ENCODE measurements around the gene ADORA2A. TPM values are rescaled to one million over a fixed set of nuclear protein-coding genes. Genes with fewer than 3 reads are reported as not detected.
A peak's percentile ranks its signal among the peaks of the same experiment; 100 is the strongest.

ADORA2A gene
- total RNA-seq, 2 donors from 2014 or later, result 25.9 to 47.8 TPM

DNA sequence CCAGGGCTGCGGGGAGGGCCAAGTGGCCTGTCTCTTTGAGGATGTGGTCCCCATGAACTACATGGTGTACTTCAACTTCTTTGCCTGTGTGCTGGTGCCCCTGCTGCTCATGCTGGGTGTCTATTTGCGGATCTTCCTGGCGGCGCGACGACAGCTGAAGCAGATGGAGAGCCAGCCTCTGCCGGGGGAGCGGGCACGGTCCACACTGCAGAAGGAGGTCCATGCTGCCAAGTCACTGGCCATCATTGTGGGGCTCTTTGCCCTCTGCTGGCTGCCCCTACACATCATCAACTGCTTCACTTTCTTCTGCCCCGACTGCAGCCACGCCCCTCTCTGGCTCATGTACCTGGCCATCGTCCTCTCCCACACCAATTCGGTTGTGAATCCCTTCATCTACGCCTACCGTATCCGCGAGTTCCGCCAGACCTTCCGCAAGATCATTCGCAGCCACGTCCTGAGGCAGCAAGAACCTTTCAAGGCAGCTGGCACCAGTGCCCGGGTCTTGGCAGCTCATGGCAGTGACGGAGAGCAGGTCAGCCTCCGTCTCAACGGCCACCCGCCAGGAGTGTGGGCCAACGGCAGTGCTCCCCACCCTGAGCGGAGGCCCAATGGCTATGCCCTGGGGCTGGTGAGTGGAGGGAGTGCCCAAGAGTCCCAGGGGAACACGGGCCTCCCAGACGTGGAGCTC is 13.5 kb downstream of the ADORA2A start:
- no peak for ATAC-seq (replicated peaks)
- H3K36me3 Mint-ChIP-seq (ENCODE audit: low read depth), result peaks cover 78% of the 10 kb centered on the region
- H3K9me3 Mint-ChIP-seq, result no peaks in the 10 kb centered on the region
- H3K4me1 Mint-ChIP-seq, result peaks cover 21% of the 10 kb centered on the region
- no peaks in the 10 kb centered on the region for H3K27me3 Mint-ChIP-seq
- peak overlapping the region; percentile 7 for H3K27ac Mint-ChIP-seq
- H3K4me3 Mint-ChIP-seq, result no peak overlapping the region

DNA sequence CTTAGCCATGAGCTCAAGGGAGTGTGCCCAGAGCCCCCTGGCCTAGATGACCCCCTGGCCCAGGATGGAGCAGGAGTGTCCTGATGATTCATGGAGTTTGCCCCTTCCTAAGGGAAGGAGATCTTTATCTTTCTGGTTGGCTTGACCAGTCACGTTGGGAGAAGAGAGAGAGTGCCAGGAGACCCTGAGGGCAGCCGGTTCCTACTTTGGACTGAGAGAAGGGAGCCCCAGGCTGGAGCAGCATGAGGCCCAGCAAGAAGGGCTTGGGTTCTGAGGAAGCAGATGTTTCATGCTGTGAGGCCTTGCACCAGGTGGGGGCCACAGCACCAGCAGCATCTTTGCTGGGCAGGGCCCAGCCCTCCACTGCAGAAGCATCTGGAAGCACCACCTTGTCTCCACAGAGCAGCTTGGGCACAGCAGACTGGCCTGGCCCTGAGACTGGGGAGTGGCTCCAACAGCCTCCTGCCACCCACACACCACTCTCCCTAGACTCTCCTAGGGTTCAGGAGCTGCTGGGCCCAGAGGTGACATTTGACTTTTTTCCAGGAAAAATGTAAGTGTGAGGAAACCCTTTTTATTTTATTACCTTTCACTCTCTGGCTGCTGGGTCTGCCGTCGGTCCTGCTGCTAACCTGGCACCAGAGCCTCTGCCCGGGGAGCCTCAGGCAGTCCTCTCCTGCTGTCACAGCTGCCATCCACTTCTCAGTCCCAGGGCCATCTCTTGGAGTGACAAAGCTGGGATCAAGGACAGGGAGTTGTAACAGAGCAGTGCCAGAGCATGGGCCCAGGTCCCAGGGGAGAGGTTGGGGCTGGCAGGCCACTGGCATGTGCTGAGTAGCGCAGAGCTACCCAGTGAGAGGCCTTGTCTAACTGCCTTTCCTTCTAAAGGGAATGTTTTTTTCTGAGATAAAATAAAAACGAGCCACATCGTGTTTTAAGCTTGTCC is 14.3 kb downstream of the ADORA2A start:
- Mint-ChIP-seq H3K27me3 (no peaks in the 10 kb centered on the region), H3K9me3 (no peaks in the 10 kb centered on the region), H3K4me3 (no peak overlapping the region), H3K27ac (peak overlapping the region; percentile 7), H3K36me3 (ENCODE audit: low read depth) (peaks cover 72% of the 10 kb centered on the region), H3K4me1 (peaks cover 21% of the 10 kb centered on the region)
- ATAC-seq (replicated peaks), result no peak

DNA sequence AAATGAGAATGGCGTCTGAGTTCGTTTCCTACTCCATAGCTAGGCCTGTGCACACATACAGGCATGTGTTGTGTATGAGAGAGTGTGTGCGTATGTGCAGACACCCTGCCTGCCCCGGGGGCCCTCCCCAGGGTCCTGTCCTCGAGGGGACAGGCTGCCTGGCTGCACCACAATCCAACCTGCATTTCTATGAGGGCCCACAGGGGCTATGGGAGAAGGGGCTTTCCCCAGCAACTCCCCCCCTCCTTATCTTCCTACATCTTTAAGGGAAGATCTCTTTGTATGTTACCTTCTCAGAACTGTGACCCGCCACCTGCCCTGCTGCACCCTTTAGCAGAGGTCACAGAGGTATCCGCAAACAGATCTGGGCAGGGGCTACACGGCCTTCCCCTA is 14.9 kb downstream of the ADORA2A start:
- no peak overlapping the region for H3K4me3 Mint-ChIP-seq
- peaks cover 21% of the 10 kb centered on the region for H3K4me1 Mint-ChIP-seq
- H3K9me3 Mint-ChIP-seq, result no peaks in the 10 kb centered on the region
- ATAC-seq (replicated peaks), result no peak
- peak overlapping the region; percentile 2 for H3K27ac Mint-ChIP-seq
- H3K36me3 Mint-ChIP-seq (ENCODE audit: low read depth), result peaks cover 65% of the 10 kb centered on the region
- H3K27me3 Mint-ChIP-seq, result no peaks in the 10 kb centered on the region

DNA sequence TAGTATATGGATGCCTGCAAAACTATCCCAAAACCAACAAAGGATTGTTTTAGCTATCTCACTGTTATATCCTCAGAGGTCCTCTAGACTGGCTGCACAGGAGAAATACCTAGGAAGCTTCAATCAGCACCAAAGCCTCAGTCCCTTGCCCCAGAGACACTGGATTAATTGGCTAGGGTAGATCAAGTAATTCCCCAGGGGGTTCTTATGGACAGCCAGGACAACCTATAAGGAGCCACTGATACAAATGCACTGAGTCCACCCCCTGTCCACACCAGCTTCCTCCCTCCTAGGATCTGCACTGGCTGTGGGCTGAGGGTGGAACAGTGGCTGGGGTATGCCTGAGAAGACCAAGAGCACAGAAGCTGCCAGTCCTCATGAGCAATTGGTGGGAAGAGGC is 16.3 kb downstream of the ADORA2A start:
- Mint-ChIP-seq H3K4me3 (no peak overlapping the region), H3K36me3 (ENCODE audit: low read depth) (peaks cover 52% of the 10 kb centered on the region), H3K4me1 (peaks cover 16% of the 10 kb centered on the region), H3K27me3 (no peaks in the 10 kb centered on the region), H3K9me3 (no peaks in the 10 kb centered on the region), H3K27ac (peak overlapping the region; percentile 2)
- no peak for ATAC-seq (replicated peaks)

DNA sequence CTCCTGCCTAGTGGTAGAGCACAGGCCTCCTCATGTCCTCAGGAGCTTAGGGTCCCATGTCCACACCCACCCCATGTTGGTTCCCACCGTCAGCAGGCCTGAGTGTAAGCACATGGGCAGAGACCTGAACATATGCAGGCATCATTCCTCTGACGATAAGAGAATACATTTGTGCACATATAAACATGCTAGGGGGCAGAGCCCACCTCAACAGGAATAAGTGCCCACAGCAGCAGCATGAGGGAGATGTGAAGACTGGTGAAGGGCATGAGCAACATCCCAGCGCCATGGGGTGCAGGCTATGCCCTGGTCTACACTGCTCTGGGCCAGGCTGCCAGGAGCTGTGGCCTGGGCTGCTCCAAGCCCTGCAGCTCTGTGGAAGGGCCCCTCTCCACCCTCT is 16.9 kb downstream of the ADORA2A start:
- H3K4me3 Mint-ChIP-seq, result no peak overlapping the region
- no peak overlapping the region for H3K27ac Mint-ChIP-seq
- H3K9me3 Mint-ChIP-seq, result no peaks in the 10 kb centered on the region
- H3K36me3 Mint-ChIP-seq (ENCODE audit: low read depth), result peaks cover 46% of the 10 kb centered on the region
- H3K27me3 Mint-ChIP-seq, result no peaks in the 10 kb centered on the region
- H3K4me1 Mint-ChIP-seq, result peaks cover 16% of the 10 kb centered on the region
- no peak for ATAC-seq (replicated peaks)

DNA sequence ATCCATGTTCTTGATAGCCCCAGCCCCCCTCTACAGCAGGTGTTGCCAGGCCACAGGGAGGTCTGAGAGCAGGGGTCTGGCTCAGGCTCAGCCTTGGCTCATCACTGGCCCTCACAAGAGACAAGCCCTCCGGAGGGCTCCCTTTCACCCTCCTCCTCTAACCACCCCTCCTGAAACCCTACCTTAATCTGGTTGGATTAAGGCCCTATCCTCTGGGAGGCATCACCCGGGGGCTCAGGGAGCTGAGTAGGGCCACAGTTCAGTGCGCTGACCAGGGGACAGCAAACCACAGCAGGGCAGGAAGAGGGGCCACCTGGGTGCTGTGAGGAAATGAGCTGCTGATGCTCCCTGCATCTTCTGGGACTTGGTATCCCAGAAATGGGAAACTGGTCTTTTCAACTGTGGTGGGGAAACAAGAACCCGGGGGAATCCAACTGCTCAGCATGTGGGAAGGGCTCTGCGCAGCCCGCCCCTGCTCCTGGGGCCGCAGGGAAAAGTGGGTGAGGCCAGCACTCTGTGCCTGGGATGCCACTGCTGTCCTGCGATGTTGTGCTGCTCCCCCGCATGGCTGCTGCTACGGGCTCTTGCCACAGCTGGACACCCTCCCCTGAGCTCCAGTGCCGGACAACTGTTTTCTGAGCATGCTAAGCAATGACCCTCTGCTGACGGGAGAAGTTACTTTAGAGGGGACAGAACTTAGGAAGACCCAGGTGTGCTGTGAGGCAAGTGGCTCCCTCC is 17.5 kb downstream of the ADORA2A start:
- Mint-ChIP-seq H3K4me1 (peaks cover 16% of the 10 kb centered on the region), H3K9me3 (no peaks in the 10 kb centered on the region), H3K27ac (peak overlapping the region; percentile 69), H3K4me3 (no peak overlapping the region), H3K27me3 (no peaks in the 10 kb centered on the region), H3K36me3 (ENCODE audit: low read depth) (peaks cover 40% of the 10 kb centered on the region)
- no peak for ATAC-seq (replicated peaks)

DNA sequence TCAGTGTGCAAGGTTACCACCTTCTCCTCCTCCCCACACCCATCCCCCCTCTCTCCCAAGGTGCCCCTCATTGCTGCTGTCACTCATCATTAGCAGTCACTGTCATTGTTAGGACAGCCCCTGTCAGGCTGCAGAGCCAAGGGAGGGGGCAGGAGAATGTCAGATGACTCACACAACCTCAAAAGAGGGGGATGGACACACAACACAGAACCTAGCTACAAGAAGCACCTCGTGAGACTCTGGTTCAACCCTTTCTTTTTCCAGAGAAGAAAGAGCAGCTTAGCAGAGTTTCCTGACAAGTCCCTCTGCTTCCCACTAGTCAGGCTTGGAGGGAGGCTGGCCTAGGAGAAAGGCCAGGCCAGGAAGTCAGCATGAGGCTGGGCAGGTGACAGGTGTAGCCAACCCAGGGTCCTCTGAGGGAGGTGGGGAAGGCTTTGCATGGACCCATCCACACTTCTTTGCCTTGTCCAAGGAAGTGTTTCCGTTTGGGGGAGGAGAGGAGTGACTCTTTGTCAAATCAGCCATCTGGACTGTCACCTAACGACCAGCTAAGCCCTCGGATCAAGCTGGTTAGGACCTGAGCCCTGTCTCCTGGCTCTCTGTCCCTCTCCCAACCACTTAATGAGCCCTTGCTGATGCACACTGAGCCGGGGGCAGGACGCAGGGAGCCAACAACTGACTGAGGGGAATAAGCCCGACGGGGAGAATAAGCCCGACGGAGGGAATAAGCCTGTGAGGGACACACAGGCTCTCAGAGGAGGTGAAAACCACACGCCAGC is 18.3 kb downstream of the ADORA2A start:
- H3K27ac Mint-ChIP-seq, result peak overlapping the region; percentile 69
- H3K4me3 Mint-ChIP-seq, result no peak overlapping the region
- H3K4me1 Mint-ChIP-seq, result peaks cover 21% of the 10 kb centered on the region
- ATAC-seq (replicated peaks), result peak; percentile 79
- no peaks in the 10 kb centered on the region for H3K27me3 Mint-ChIP-seq
- H3K9me3 Mint-ChIP-seq, result no peaks in the 10 kb centered on the region
- H3K36me3 Mint-ChIP-seq (ENCODE audit: low read depth), result peaks cover 32% of the 10 kb centered on the region

DNA sequence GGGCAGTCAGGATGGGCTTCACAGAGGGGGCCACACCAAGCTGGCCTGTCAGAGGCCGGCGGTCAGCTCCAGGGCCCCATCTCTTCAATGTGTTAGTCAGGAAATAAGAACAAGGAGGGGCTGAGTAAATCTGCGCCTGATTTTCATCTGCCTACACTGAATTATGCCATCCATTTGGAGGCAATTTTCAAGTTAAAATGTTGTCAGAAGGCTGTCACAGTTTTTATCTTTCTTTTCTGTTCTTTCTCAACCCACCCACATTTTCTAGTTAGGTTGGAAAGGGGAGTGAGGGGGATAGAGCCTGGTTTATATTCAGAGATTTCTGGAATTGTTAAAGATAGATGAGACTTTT is 18.8 kb downstream of the ADORA2A start:
- Mint-ChIP-seq H3K27ac (peak overlapping the region; percentile 69), H3K9me3 (no peaks in the 10 kb centered on the region), H3K27me3 (no peaks in the 10 kb centered on the region), H3K4me3 (no peak overlapping the region), H3K4me1 (peaks cover 15% of the 10 kb centered on the region), H3K36me3 (ENCODE audit: low read depth) (peaks cover 26% of the 10 kb centered on the region)
- ATAC-seq (replicated peaks), result no peak

DNA sequence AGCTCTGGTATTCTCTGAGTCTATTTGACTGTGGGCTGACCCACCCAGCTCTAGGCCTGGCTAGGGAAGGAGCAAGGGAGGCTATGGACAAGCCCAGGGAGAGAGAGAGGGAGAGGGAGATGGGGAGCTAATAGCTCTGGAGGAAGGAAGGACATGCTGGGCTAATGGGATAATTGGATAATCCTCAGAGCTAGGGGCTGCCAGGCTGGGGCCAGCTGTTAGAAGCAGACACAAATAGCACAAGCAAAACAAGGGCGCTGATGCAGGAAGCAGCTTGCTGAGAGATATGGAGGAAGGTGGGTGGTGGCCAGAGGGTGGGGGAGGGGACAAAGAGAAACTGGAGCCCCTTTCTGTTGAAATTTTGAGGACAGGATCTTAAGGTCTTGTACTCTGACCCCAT is 23.2 kb downstream of the ADORA2A start:
- no peak overlapping the region for H3K27ac Mint-ChIP-seq
- H3K4me3 Mint-ChIP-seq, result no peak overlapping the region
- no peak for ATAC-seq (replicated peaks)
- H3K36me3 Mint-ChIP-seq (ENCODE audit: low read depth), result no peaks in the 10 kb centered on the region
- H3K4me1 Mint-ChIP-seq, result peaks cover 7% of the 10 kb centered on the region
- H3K9me3 Mint-ChIP-seq, result no peaks in the 10 kb centered on the region
- no peaks in the 10 kb centered on the region for H3K27me3 Mint-ChIP-seq

DNA sequence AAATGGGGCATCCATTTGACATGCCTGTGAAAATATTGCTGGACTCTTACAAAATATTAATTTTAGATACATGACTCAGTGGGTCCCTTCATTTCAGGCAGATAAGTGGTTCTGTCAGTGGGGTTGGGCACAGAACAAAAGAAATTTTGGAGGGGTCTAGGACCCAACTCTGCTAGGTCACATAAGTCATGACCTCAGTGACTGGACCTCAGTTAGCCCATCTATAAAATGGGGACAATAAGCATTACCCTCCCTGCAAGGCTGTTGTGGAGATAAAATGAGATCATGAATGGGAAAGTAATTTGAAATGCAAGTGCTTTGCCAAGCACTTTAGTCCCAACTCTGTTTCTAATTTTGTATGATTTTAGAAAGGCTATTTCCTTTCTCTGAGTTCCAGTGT is 23.8 kb downstream of the ADORA2A start:
- Mint-ChIP-seq H3K4me3 (no peak overlapping the region), H3K4me1 (peaks cover 7% of the 10 kb centered on the region), H3K36me3 (ENCODE audit: low read depth) (no peaks in the 10 kb centered on the region), H3K27me3 (no peaks in the 10 kb centered on the region), H3K9me3 (no peaks in the 10 kb centered on the region), H3K27ac (no peak overlapping the region)
- ATAC-seq (replicated peaks), result no peak

DNA sequence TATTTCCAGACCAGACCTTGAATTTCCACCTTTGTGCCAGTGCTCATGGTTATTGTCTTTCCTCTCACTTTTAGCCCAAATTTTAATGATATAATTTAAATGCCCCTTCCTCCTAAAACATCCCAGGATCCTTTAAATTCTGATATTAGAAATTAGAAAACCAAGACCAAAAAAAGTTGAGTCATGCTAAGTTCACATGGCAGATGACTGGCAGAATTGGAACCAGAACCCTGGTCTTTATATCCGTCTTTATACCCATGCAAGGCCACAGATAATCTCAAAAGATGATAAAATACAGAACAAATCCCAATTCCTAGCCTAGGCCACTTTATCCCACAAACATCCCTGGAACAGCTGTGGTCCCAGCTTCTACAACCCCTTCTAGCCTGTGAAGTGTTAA is 26.5 kb downstream of the ADORA2A start:
- Mint-ChIP-seq H3K4me3 (no peak overlapping the region), H3K9me3 (no peaks in the 10 kb centered on the region), H3K27ac (no peak overlapping the region), H3K4me1 (peaks cover 7% of the 10 kb centered on the region), H3K36me3 (ENCODE audit: low read depth) (no peaks in the 10 kb centered on the region), H3K27me3 (no peaks in the 10 kb centered on the region)
- no peak for ATAC-seq (replicated peaks)

DNA sequence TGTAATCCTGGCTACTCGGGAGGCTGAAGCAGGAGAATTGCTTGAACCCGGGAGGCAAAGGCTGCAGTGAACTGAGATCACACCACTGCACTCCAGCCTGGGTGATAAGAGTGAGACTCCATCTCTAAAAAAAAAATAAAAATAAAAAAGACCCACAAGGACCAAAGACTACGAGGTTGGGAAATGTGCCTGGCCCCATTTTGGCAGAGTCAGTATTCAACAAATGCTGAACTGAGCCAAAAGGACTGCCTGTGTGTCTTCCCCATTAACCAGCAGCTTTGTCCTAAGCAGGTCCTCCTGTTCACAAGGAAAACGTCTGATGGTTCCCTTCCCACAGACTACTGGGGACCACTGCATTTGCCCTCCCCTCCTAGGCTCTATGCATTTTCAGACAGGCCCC is 27.6 kb downstream of the ADORA2A start:
- no peaks in the 10 kb centered on the region for H3K36me3 Mint-ChIP-seq (ENCODE audit: low read depth)
- ATAC-seq (replicated peaks), result no peak
- no peak overlapping the region for H3K27ac Mint-ChIP-seq
- no peaks in the 10 kb centered on the region for H3K9me3 Mint-ChIP-seq
- H3K4me3 Mint-ChIP-seq, result no peak overlapping the region
- H3K27me3 Mint-ChIP-seq, result no peaks in the 10 kb centered on the region
- H3K4me1 Mint-ChIP-seq, result peaks cover 5% of the 10 kb centered on the region

DNA sequence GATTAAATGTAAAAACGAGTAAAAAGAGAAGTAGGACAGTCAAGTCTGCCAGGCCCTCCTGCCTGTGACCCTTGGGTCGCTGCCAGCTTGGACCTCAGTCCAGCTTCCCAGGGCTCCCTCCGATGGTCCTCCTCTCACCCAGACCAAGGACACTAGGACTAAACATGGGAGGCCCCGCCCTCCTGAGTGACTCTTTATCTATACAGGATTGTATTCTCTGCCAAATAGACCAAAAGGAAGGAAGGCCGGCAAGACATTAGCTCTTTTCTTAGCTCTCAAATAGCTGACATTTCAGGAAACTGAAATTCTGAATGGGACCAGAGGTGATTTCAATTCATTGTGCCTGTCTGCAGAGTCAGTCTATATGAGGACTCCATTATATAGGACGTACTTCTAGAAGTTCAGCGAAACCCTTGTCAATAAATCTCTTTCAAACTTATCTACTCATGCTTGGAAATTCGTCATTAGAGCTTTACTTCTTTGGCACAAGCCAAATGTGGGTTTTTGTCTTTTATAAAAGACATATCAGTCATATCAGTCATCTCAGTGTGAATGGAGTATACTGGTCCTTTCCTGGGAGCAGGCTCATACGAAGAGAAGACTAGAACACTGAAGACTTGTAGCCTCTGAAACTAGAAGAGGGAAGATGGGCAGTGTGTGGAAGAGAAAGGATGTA is 28.5 kb downstream of the ADORA2A start:
- Mint-ChIP-seq H3K9me3 (no peaks in the 10 kb centered on the region), H3K27ac (peak overlapping the region; percentile 18), H3K4me1 (no peaks in the 10 kb centered on the region), H3K4me3 (no peak overlapping the region), H3K36me3 (ENCODE audit: low read depth) (no peaks in the 10 kb centered on the region), H3K27me3 (no peaks in the 10 kb centered on the region)
- ATAC-seq (replicated peaks), result no peak
